Endothelial cell of umbilical vein (primary cell): ENCODE data around the gene TENT4A. TPM values are rescaled to one million over a fixed set of nuclear protein-coding genes. Genes with fewer than 3 reads are reported as not detected.

Source experiments
- BruUV-seq: library from RNA; stranded (reverse); fragments of 400-500 nt; replicated peaks from 2 replicates; lab custom pipeline; 2021; lab: Mats Ljungman, UMichigan
- CTCF ChIA-PET: fragments of 300-600, 350-600 bp; sonication (Branson Sonifier 250); formaldehyde crosslinking; loops from one replicate; lab custom pipeline; 2021; ENCODE audit warnings: antibody characterized with exemption, inconsistent platforms; lab: Charles Lee
- POLR2A ChIA-PET: fragments of 300-600, 350-600 bp; sonication (Branson Sonifier 250); formaldehyde crosslinking; loops from one replicate; lab custom pipeline; 2021; ENCODE audit warnings: antibody characterized with exemption, inconsistent platforms; lab: Charles Lee
- DNase-seq: peaks from one replicate; pipeline ENCODE4 v3.0.0-alpha.2; 2011; ENCODE audit warnings: low read depth, low spot score
- FAIRE-seq: peaks from 2 replicates; lab custom pipeline; 2011; peaks lifted over from hg19 to GRCh38; lab: Jason Lieb, UNC
- H2AFZ ChIP-seq: 2 replicates; pipeline ENCODE4 v1.6.0; 2012; ENCODE audit warnings: low read depth, low read length, control low read depth, inconsistent platforms
- H3K27ac ChIP-seq: 2 replicates; pipeline ENCODE4 v1.5.1; 2011; ENCODE audit warnings: low read depth, mild to moderate bottlenecking, control low read depth, low read length, moderate library complexity; ENCODE audit not compliant: insufficient read depth
- H3K27me3 ChIP-seq, 2 experiments: 2 replicates each; pipeline versions ENCODE4 v1.6.0 to v1.6.1; 2011; ENCODE audit warnings: low read length in 2 of 2, mixed read lengths in 1 of 2; ENCODE audit not compliant: control insufficient read depth in 2 of 2, insufficient read depth in 2 of 2
- H3K36me3 ChIP-seq, 2 experiments: 2 replicates in 1 of 2; 3 replicates in 1 of 2; pipeline ENCODE4 v1.5.1; 2011; ENCODE audit warnings: low read length in 2 of 2, mild to moderate bottlenecking in 1 of 2, moderate library complexity in 1 of 2; ENCODE audit not compliant: control insufficient read depth in 2 of 2, insufficient read depth in 2 of 2; ENCODE audit errors: extremely low read depth in 1 of 2
- H3K4me1 ChIP-seq: 3 replicates; pipeline ENCODE4 v1.5.1; 2011; ENCODE audit warnings: mild to moderate bottlenecking, low read length; ENCODE audit not compliant: control insufficient read depth, insufficient read depth; ENCODE audit errors: extremely low read depth
- H3K4me2 ChIP-seq: 2 replicates; pipeline ENCODE4 v1.6.1; 2011; ENCODE audit warnings: low read length, control low read depth, mixed read lengths; ENCODE audit not compliant: insufficient read depth
- H3K4me3 ChIP-seq, 3 experiments: fragments of 200-600 bp in 1 of 3; sonication (generic), shearing (Covaris generic) in 1 of 3; replicated peaks in 1 of 3; 2 replicates each; pipeline ENCODE4 v1.5.1; 2011 to 2016; ENCODE audit warnings: control low read depth in 3 of 3, low read length in 3 of 3, mild to moderate bottlenecking in 2 of 3, inconsistent platforms in 1 of 3, low read depth in 1 of 3, moderate library complexity in 1 of 3; ENCODE audit not compliant: insufficient read depth in 1 of 3
- H3K79me2 ChIP-seq: 2 replicates; pipeline ENCODE4 v1.6.0; 2012; ENCODE audit warnings: low read length, inconsistent platforms; ENCODE audit not compliant: control insufficient read depth, insufficient read depth
- H3K9ac ChIP-seq: replicated peaks from 2 replicates; pipeline ENCODE3; 2011; ENCODE audit warnings: low read length, control low read depth; ENCODE audit not compliant: insufficient read depth; ENCODE audit errors: extremely low read depth
- H3K9me1 ChIP-seq: replicated peaks from 3 replicates; pipeline ENCODE4 v1.6.0; 2011; ENCODE audit warnings: mild to moderate bottlenecking, low read length; ENCODE audit not compliant: control insufficient read depth, insufficient read depth; ENCODE audit errors: extremely low read depth
- H3K9me3 ChIP-seq: replicated peaks from 2 replicates; pipeline ENCODE4 v1.5.1; 2012; ENCODE audit warnings: low read length, inconsistent platforms; ENCODE audit not compliant: control insufficient read depth, insufficient read depth
- H4K20me1 ChIP-seq: replicated peaks from 2 replicates; pipeline ENCODE3; 2011; ENCODE audit warnings: mild to moderate bottlenecking, low read length; ENCODE audit not compliant: control insufficient read depth, insufficient read depth; ENCODE audit errors: extremely low read depth
- CTCF ChIP-seq, 2 donors: IDR thresholded peaks; 1 replicate in 1 of 2; 2 replicates in 1 of 2; pipeline ENCODE4 v1.5.1; 2011; ENCODE audit warnings: low read length in 2 of 2, mild to moderate bottlenecking in 2 of 2, moderate library complexity in 2 of 2, control low read depth in 1 of 2, inconsistent platforms in 1 of 2, low read depth in 1 of 2; ENCODE audit not compliant: insufficient read depth in 1 of 2; ENCODE audit errors: extremely low read depth in 1 of 2
- EZH2 ChIP-seq: IDR thresholded peaks from 2 replicates; pipeline ENCODE4 v1.6.1; 2012; ENCODE audit warnings: borderline replicate concordance, low read depth, mild to moderate bottlenecking, moderate library complexity, low read length, inconsistent platforms; ENCODE audit not compliant: severe bottlenecking
- FOS ChIP-seq: IDR thresholded peaks from 2 replicates; pipeline ENCODE4 v1.6.1; 2011; ENCODE audit warnings: mild to moderate bottlenecking, low read length, moderate library complexity, borderline replicate concordance; ENCODE audit not compliant: insufficient read depth
- GATA2 ChIP-seq: IDR thresholded peaks from 2 replicates; pipeline ENCODE4 v1.7.0; 2011; ENCODE audit warnings: low read depth, mild to moderate bottlenecking, moderate library complexity, mixed read lengths, low read length; ENCODE audit not compliant: insufficient read length, insufficient read depth
- JUN ChIP-seq: IDR thresholded peaks from 2 replicates; pipeline ENCODE4 v1.6.1; 2011; ENCODE audit warnings: borderline replicate concordance, low read depth; ENCODE audit not compliant: insufficient read length, insufficient read depth
- MAX ChIP-seq: IDR thresholded peaks from 2 replicates; pipeline ENCODE4 v1.6.1; 2011; ENCODE audit not compliant: insufficient read depth, insufficient read length
- MYC ChIP-seq: IDR thresholded peaks from one replicate; pipeline ENCODE4 v1.6.1; 2011; ENCODE audit warnings: mild to moderate bottlenecking, low read depth, low read length
- POLR2A ChIP-seq: IDR thresholded peaks from 2 replicates; pipeline ENCODE4 v1.6.1; 2012; ENCODE audit warnings: low read depth, mild to moderate bottlenecking, control low read depth, low read length
- POLR2AphosphoS5 ChIP-seq: IDR thresholded peaks from 2 replicates; pipeline ENCODE4 v1.6.1; 2012; ENCODE audit warnings: low read depth, mild to moderate bottlenecking, control low read depth, low read length, moderate library complexity; ENCODE audit not compliant: insufficient read depth
- dilution Hi-C: fragments of 300-500 bp; cut with MboI; formaldehyde crosslinking; loops from one replicate; pipeline ENCODE4 v1.15.0; 2019; ENCODE audit warnings: low sequenced_read_pairs; ENCODE audit not compliant: extremely low pct_ligation_motif_present
- intact Hi-C: fragments of 100-400 bp; cut with micrococcal nuclease; formaldehyde crosslinking; loops from one replicate; pipeline ENCODE4 v1.10.0; 2022
- polyA plus RNA-seq, 4 experiments: library from polyadenylated mRNA; depleted of rRNA in 3 of 4; stranded (reverse) in 3 of 4; unstranded in 1 of 4; fragments of >200 nt; gene quantifications; 2 replicates each; pipeline versions ENCODE4 v1.2.1 to v1.2.3, GENCODE V29; 2011 to 2012; ENCODE audit warnings: missing spikeins in 1 of 4
- total RNA-seq: library from RNA; stranded (reverse); gene quantifications from 2 replicates; pipeline ENCODE4 v1.2.3, GENCODE V29; 2021

TENT4A gene
- total and polyA plus RNA-seq, 2 donors (not counting 3 experiments of a cell fraction or from before 2014, with no cell fraction given) = 10.2 to 35.4 TPM

- FAIRE-seq = no peak
- H3K36me3 ChIP-seq = no peaks in the 10 kb centered on the region
- H3K9ac ChIP-seq = no peak overlapping the region
- H3K79me2 ChIP-seq = no peaks in the 10 kb centered on the region
- no TSS peak for BruUV-seq
- no peak overlapping the region for H3K27ac ChIP-seq
- H3K9me1 ChIP-seq = no peaks in the 10 kb centered on the region
- DNase-seq = no peak
- CTCF ChIA-PET = interaction anchor here (1.8 to 5.6 kb wide), 2 partner anchors 70 to 977 kb away, joined by 5 to 89 read pairs; no protein-coding TSS in a partner anchor
- H3K4me1 ChIP-seq = peaks cover 10% of the 10 kb centered on the region
- no peaks in the 10 kb centered on the region for H3K27me3 ChIP-seq
- no peak overlapping the region for H2AFZ ChIP-seq
- H3K9me3 ChIP-seq = no peaks in the 10 kb centered on the region
- dilution Hi-C loops (no loop called here), intact Hi-C loops (loop anchor here (10.0 kb wide), 1 partner anchor 1086 kb away; the partner anchor contains the start of gene CFAP90)
- H4K20me1 ChIP-seq = no peaks in the 10 kb centered on the region
- H3K4me2 ChIP-seq = no peak overlapping the region
- no peak for TF ChIP-seq MAX
- no peak for TF ChIP-seq FOS
- no peak for TF ChIP-seq EZH2
- no peak for TF ChIP-seq CTCF (IDR thresholded peaks at IDR 0.05; ENCODE audit: extremely low read depth in 1 of 2, insufficient read depth in 1 of 2, low read depth in 1 of 2, low read length in 2 of 2)
- no peak for TF ChIP-seq GATA2
- TF ChIP-seq POLR2AphosphoS5 = no peak
- TF ChIP-seq JUN = no peak
- TF ChIP-seq POLR2A = no peak
- TF ChIP-seq MYC = no peak
- H3K4me3 ChIP-seq = no peak overlapping the region
- POLR2A ChIA-PET = no interaction called here
Measured at GRCh38 chr5:6768590-6769230, 55.5 kb downstream of the TENT4A start.
